Left lobe of liver (tissue), 2 donors: Measurements from ENCODE around the gene KIAA1755. TPM values are rescaled to one million over a fixed set of nuclear protein-coding genes. Genes with fewer than 3 reads are reported as not detected.

ENCODE experiments used
- ATAC-seq: fragments of 200-7000 bp; cut with Tn5 transposase; one replicate; pipeline ENCODE4 v1.9.1; 2020; ENCODE audit warnings: mild to moderate bottlenecking, moderate library complexity
- DNase-seq: peaks from one replicate; pipeline ENCODE4 v3.0.0-alpha.2; 2020; ENCODE audit warnings: low spot score
- total RNA-seq: library from RNA; stranded (reverse); gene quantifications from one replicate; pipeline ENCODE4 v1.2.1, GENCODE V29; 2021
- donor health status: DM: no; HTN: no; CAD: no; lungs with moderate emphysema.
- donor health status: DM: no; HTN: yes; CAD: no.

KIAA1755 gene
- total RNA-seq, 1 donor from 2014 or later = 2.7 TPM

DNA sequence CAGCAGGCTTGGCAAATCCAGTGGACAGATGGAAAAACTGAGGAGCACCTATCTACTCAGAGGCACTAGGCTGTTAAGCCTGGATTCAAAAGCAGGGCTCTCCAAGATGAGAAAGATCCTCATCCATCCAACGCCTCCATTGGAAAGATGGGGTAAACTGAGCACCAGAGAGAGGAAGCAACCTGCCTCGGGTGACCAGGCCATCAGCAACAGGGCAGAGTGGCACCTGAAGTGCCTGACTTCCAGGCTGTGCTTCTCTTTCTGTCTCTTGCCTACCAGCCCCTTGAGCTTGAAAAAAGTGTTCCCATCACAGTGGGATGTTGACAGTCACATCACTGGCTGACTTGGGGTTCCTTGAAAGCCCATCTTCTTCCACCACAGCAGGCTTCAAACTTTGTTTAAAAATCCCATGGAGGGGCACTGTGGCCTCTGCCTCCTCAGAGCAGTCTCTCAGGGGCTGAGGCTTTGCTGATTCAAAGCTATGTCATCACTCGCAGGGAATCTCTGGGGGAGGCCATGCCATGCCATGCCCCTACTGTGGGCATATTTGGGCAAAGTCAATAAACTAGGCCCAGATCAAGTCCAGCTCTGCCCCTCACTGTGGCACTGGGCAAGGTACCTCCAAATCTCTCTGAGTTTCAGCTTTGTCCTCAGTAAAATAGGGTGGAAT, 50.7 kb downstream of the KIAA1755 start:
- no peak for ATAC-seq
- DNase-seq = no peak

DNA sequence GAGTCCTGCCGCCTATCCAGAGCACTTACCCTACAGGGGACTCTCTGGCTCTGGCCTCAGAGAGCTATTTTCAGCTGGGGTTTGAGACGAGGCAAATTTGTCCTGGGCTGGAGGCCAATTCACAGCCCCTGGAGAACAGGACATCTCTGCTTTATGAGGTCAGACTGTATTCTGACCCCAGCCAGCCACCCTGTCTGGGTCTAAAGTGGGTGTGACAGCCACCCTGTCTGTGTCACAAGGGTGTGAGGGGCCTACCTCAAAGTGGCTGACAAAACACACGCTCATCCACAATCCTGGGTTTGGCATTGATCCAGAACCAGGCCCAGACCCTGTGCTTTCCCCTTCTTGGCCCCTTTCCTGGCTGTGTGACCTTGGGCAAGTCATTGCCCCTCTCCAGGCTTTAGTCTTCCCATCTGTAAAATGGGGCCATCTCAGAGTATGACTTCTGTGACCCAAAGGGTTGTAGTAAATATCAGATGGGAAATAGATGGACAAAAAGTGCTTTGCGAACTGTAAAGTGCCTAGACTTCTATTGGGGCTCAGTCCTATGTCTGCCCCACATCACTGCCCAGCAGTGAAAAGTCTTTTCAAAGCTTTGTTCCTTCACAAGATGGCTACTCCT, 51.4 kb downstream of the KIAA1755 start:
- DNase-seq (no peak), ATAC-seq (no peak)

DNA sequence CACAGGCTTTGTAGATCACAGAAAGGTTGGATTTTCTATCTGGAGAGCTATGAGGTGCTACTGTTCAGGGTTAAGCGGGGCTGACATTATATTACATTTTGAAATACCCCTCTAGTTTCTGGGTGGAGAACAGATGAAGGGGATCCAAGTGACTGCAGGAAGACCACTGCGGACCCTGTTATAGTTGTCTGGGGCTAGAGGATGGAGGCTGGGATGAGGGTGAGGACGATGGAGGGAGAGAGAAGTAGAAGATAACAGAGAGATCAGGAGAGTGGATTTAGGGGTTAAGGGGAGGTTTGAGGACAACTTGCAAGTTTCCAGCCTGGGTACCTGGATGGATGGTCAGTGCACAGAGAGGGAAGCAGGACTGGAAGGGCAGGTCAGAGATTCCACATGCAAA, 52.0 kb downstream of the KIAA1755 start:
- DNase-seq (no peak), ATAC-seq (no peak)

DNA sequence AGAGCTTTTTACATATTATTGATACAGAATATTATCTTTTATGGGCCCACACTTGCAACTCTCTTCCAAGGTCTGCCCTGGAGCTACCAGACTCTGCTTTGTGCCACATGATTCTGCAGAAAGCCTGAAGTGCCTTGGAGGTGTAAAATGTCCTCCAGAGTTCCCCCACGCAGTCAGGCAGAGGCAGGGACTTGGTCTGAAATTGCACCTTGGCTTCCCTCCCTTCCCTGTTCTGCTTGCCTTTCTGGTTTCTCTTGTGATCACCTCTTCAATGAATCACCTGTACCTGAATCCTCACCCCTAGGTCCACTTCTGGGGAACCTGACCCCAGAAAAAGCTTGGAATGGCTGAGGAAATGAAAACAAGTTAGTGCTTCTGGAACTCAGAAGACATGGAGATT, 52.4 kb downstream of the KIAA1755 start:
- ATAC-seq = no peak
- no peak for DNase-seq

DNA sequence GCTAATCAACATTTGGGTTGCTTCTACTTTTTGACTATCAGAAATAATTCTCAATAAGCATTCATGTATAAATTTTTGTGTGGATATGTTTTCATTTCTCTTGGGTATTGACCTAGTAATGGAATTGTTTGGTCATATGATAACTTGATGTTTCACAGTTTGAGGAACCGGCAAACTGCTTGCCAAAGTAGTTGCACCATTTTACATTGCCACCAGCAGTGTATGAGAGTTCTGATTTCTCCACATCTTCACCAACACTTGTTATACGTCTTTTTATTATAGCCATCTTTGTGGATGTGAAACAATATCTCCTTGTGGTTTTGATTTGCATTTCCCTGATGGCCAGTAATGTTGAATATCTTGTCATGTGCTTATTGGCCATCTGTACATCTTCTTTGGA, 52.9 kb downstream of the KIAA1755 start:
- no peak for ATAC-seq
- DNase-seq = no peak

DNA sequence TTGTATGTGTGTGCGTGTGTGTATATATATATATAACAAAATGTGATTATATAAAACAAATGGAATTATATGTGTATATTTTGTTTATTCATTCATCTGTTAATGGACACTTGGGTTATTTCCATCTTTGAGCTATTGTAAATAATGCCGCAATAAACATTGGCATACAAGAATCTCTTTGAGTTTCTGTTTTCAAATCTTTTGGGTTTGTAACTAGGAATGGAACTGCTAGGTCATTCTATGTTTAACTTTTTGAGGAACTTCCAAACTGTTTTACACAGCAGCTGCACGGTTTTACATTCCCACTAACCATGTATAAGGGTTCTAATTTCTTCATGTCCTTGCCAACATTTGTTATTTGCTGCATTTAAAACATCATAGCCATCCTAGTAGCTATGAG, 55.5 kb downstream of the KIAA1755 start:
- DNase-seq = no peak
- no peak for ATAC-seq

DNA sequence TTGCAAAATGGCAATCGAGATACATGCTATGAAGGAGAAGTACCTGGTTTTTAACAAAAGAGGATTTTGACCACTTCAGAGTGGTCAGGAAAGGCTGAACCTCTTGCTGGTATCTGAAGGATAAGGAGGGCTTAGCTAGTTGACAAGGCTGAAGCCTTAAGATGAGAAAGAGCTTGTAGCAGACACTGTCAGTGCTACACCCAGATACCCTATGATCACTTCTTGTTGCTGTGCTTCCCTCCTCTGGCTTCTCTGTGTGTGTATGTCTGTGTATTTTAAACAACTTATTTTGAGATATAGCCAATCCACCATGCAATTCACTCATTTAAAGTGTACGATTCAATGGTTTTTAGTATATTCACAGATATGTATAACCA, 56.6 kb downstream of the KIAA1755 start:
- ATAC-seq (no peak), DNase-seq (no peak)

DNA sequence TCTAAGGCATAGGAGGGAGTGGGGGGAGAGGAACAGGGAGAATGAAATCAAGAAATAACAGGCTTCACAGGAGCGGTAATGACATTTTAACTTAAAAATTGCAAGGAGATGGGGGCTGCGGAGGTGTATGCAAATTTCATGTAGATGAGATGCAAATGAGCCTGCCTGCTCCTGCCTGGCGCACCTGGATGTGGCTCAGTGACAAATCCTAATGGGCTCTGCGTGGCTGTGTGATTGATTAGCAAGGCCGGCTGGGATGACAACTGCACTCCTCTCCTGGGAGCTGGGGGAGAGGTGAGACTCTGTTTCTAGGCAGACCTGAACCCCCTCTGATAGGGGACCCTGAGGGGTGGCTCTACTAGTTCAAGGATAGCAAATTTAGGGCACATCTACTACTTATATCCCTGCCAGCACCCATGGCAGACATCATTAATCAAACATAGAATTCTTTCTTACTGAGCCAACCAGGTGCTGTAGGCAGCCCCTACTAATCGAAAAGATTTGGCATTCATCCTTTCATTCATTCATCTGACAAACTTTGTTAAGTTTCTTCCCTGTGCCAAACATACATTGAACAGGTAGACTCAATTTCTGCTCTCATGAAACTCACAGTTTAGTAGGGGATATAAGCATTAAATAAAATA, 57.1 kb downstream of the KIAA1755 start:
- DNase-seq (no peak), ATAC-seq (no peak)

DNA sequence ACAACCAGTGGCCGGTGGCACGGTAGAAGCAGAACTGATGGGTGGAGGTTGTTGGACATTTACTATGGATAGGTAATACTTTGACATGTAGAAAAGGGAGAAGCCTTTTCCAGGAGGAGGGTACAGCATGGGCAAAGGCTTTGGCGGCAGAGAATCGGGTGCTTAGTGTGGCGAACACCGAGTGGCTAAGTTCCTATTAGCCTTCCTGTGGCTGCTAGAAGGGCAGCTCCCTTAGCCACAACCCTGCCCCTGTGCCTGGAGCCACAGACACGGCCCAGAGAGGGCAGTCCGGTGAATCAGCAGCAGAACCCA, 57.6 kb downstream of the KIAA1755 start:
- ATAC-seq = no peak

DNA sequence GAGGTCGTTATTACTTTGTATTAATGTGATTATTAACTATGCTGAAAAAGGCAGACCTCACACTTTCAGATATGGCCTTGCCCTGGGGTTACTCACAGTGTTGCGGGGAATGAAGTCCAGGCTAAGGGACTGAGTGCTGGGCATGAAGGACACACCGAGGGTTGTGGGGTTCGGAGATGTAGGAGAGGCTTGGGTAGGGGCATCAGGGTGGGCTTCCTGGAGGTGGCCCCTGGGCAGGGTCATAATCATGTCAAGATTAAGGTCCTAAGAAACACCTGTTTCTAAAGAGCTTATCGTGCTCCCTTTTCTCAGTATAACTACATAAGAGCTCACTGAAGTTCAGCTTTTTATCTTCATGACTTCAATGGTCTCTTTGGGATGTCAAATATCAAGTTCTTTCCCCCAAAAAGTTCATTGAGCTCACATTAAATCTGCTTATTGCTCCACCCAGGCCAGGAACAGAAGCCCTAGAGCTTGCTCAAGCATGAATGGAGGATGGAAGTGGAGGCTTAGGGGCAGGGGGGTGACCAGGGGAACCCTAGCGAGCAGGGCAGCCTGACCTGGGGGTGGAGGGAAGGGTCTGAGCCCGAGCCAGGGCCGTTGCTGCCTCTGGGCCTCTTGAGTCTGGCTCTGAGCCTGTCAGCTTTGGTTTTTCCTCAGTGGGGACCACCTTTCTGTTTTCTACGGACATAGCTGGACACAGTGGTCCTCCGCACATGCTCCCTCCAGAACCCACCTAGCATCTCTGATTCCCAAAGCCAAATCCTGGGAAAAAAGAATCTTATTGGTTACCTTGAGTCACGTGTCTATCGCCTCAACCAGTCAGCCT, 58.2 kb downstream of the KIAA1755 start:
- DNase-seq = no peak
- ATAC-seq = no peak

More for the DNA sequence above, 57.6 kb downstream of the KIAA1755 start:
- no peak for DNase-seq

DNA sequence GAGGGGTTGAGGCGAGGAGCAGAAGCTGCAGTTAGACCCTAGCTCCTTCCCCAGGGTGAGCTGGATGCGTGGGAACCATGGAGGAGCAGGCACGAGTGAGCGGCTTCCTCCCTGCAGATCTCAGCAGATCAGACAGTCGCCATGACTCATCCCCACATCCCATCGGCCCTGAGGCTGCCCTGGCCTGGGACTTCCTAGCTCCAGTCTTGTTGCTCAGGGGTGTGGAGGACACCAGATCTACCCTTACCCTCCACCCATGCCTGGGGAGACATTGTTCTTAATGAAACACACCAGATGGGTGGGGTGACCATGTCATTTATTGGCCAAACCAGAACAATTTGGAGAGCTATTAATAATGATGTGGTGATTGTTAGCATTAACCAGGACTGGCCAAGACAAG, 59.2 kb downstream of the KIAA1755 start:
- no peak for ATAC-seq
- DNase-seq = no peak

DNA sequence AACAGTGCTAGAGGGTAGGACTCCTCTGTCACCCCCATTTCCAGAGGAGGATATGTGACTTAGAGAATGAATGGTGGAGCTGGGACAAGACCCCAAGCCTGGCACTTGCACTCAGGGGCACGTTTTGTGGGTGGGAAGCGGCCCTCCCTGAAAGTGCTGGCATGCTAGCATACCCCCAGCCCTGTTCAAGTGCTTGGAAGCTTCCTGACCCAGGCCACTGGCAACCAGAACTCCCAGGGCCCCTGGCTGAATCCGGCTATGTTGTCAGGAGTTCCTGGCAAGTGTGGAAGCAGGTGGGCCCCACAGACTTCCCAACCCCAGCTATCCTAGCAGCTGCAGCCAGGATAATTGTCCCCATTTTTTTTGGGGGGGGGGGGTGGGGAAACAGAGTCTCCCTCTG, 59.9 kb downstream of the KIAA1755 start:
- no peak for DNase-seq
- ATAC-seq = no peak

DNA sequence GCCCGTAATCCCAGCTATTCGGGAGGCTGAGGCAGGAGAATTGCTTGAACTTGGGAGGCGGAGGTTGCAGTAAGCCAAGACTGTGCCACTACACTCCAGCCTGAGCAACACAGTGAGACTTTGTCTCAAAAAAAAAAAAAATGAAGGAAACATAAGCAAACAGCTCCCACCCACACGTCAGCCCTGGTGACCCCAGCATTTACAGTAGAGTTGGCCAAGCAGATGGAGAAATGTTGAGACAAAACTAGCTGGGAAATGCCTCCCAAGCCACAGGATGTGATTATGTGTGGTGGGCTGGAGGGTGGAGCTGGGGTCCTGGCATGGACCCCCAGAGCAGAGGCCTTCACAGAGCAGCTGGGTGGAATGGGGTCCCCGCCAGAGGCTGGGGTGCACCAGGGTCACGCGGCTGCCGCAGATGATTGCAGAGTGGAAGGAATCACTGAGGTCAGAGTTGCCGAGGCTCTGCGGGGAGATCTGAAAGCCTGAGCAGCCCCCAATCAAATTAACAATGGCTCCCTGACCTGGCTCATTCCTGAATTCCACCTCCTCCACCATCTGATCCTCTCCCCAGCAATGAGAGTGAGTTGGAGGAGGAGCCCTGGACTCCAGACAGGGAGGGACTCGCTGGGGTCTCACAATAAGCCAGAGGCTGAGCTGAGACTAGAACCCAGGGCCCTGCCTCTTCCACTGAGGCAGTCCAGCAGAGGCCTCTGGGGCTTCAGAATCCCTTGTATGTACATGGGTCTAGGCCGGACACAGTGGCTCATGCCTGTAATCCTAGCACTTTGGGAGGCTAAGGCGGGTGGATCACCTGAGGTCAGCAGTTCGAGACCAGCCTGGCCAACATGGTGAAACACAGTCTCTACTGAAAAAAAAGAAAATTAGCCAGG, 60.8 kb downstream of the KIAA1755 start:
- ATAC-seq (no peak), DNase-seq (no peak)

DNA sequence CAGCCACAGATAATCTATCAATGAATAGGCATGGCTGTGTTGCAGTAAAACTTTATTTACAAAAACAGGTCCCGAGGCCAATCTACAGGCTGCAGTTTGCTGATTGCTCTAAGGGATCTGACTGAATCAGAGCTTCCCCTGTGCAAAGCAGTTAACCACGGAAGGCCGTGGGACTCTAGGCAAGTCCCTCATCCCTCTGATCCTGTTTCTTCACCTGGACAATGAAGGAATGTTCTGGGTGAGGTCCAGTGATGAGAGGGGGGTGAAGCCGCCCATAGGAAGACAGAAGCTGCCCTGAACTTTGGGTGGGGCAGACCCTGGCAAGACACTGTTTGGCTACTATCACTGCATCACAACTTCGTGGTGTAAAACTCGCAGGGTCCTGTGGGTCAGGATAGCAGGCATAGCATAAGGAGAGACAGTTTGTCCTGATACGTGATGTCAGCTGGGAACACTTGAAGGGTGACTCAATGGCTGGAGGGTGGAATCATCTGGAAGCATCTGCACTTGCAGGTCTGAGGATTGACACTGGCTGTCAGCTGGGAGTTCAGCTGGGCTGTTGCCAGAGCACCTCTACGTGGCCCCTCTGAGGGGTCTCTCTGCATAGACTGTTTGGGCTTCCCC, 62.2 kb downstream of the KIAA1755 start:
- DNase-seq (no peak), ATAC-seq (no peak)

DNA sequence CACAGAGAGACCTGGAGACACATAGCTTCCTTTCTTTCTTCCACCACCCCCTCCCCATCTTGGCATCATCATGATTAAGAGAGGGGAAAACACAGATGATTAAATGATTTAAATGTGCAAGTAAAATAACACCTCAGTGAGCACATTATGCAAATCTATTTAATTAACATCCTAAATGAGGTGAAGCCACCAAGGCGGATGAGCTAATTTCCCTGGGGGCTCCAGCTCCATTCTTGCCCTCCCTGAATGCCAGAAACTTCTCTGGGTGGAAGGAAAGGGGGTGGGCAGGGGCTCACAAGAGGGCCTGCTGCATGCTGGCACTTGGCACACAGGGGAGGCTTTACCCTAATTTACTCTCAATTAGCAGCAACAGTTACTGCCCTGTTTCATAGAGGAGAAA, 62.9 kb downstream of the KIAA1755 start:
- ATAC-seq = no peak
- DNase-seq = no peak

DNA sequence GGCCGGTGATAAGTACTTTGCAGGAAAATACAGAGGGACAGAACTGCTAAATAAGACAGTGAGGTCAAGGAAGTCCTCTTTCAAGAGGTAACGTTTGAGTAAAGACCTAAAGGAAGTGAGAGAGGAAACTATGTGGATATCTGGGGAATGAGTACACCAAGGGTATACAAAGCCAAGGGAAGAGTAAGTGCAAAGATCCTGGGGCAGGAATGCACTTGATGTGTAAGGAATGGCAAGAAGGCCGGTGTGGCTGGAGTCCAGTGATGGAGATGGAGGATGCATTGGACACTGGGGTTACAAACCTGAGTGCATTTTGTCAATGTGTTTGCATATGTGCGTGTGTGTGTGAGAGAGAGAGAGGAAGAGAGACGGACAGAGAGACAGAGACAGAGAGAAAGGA, 63.3 kb downstream of the KIAA1755 start:
- ATAC-seq (no peak), DNase-seq (no peak)

DNA sequence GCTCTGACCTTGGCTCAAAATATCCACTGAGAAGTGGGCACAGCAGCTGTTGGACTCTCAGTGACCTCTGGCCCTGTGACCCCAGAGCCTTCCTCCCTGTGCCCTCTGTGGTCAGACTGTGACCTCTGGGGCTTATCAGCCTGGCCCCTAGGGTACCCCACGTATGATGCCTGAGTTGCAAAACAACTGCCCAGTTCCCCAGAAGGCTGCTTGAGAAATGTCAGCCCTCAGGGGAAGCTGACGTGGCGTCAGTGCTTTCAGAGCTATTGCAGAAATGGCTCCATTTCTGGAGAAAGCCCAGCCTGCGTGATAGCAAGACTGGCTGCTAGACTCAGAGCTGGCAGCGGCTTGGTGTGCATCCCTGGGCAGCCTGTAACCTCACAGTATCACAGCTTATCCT, 63.9 kb downstream of the KIAA1755 start:
- ATAC-seq = peak; percentile 11
- no peak for DNase-seq

DNA sequence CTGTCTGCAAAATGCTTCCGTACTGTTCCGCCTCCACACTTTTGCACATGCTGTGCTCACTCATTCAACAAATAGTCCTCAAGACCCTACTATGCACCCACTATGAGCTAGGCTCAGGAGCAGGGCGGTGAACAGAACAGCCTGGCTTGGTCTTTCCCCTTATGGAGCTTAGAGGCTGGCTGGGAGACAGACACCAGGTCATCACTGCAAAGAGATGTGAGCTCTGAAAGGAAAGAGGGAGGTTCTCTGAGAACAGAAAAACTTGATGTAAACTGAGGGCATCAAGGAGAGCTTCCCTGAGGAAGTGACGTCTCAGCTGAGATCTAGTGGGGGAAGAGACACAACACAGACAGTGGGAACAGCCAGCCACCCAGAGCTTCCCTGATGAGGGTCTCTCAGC, 64.5 kb downstream of the KIAA1755 start:
- ATAC-seq (no peak), DNase-seq (no peak)

DNA sequence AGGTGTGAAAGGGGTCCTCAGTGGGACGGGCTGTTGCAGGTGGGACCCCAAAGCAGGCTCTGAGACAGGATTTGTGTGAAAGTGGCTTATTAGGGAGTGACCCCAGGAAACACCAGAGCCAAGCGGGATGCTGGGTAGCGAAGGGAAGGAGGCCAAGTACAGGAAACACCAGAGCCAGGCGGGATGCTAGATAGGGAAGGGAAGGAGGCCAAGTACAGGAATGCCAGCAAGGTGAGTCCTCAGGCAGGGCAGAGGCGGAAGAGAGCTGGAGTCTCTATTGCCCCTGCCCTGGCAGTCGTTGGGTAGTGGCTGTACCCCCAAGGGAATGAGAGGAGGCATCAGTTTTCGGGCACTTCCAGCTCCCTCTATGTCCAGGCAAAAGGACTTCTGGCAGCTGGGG, 65.0 kb downstream of the KIAA1755 start:
- peak; percentile 81 for ATAC-seq
- no peak for DNase-seq

DNA sequence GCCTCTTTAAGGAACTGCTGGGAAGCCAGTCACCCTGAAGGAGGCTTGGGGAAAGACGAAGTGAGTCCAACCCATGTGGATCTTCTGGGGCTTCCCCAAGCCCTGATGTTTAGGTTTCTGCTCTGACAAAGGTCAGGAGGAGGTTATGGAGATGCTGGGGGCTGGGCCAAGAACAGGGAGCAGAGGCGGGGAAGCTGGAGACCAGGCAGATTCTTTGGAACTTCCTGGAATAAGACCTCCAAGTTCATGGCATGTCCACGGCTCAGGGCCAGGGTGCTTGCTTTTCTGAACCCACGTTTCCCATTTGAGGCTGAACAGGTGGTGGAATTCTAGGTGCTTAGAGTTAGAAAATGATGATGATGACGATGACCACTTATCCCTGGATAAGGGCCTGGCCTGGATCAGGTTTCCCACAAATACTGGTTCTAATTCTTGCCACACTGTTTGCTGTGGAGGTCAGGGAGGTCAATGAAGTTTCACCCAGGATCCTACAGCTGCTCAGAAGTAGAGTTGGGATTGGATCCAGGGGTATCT, 65.5 kb downstream of the KIAA1755 start:
- DNase-seq = no peak
- peak; percentile 84 for ATAC-seq
